ENCODE results near the gene PRR23E. TPM values are rescaled to one million over a fixed set of nuclear protein-coding genes. Genes with fewer than 3 reads are reported as not detected.

PRR23E gene
- total RNA-seq, 1 donor, result not detected

- TF ChIP-seq CTCF (IDR thresholded peaks at IDR 0.05; ENCODE audit: insufficient read depth, low read depth, low read length), result no peak
- no peak overlapping the region for H3K4me3 ChIP-seq (ENCODE audit: low read depth, low read length)
- DNase-seq (ENCODE audit: low read depth), result no peak
These were observed 9.8 kb upstream of the PRR23E start for GRCh38 chr3:127182848-127183714.

GRCh38 chr3:127183931-127184869 is 8.7 kb upstream of the PRR23E start:
- H3K4me3 ChIP-seq (ENCODE audit: low read depth, low read length), result no peak overlapping the region
- DNase-seq (ENCODE audit: low read depth), result no peak

GRCh38 chr3:127184870-127185216 is 8.1 kb upstream of the PRR23E start:
- H3K4me3 ChIP-seq (ENCODE audit: low read depth, low read length), result no peak overlapping the region
- no peak for DNase-seq (ENCODE audit: low read depth)
- no peak for TF ChIP-seq CTCF (IDR thresholded peaks at IDR 0.05; ENCODE audit: insufficient read depth, low read depth, low read length)

More at GRCh38 chr3:127183931-127184869, 8.7 kb upstream of the PRR23E start:
- TF ChIP-seq CTCF (IDR thresholded peaks at IDR 0.05; ENCODE audit: insufficient read depth, low read depth, low read length), result no peak

GRCh38 chr3:127185268-127185667 is 7.7 kb upstream of the PRR23E start:
- no peak for TF ChIP-seq CTCF (IDR thresholded peaks at IDR 0.05; ENCODE audit: insufficient read depth, low read depth, low read length)
- no peak overlapping the region for H3K4me3 ChIP-seq (ENCODE audit: low read depth, low read length)
- DNase-seq (ENCODE audit: low read depth), result no peak

DNA sequence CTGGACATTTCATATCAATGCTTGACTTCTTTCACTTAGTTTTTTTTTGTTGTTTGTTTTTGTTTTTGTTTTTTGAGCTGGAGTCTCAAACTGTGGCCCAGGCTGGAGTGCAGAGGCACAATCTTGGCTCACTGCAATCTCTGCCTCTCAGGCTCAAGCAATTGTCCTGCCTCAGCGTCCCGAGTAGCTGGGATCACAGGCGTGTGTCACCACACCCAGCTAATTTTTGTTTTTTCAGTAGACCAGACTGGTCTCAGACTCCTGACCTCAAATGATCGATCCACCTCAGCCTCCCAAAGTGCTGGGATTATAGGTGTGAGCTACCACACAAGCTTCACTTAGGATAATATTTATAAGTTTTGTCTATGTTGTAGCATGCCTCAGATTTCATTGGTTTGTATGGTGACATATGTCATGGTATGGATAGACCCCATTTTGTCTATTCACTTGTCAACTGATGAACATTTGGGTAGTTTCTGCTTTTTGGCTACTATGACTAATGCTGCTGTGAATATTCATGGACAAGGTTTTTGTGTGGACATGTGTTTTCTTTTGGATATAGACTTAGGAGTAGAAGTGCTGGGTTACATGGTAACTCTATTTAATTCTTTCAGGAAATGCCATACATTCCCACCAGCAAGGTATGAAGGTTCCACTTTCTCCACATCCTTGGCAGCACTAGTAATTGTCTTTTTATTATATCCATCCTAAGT is 6.8 kb upstream of the PRR23E start:
- DNase-seq (ENCODE audit: low read depth), result no peak
- H3K4me3 ChIP-seq (ENCODE audit: low read depth, low read length), result no peak overlapping the region
- TF ChIP-seq CTCF (IDR thresholded peaks at IDR 0.05; ENCODE audit: insufficient read depth, low read depth, low read length), result no peak

GRCh38 chr3:127187316-127187715 is 5.6 kb upstream of the PRR23E start:
- DNase-seq (ENCODE audit: low read depth), result no peak
- H3K4me3 ChIP-seq (ENCODE audit: low read depth, low read length), result no peak overlapping the region
- TF ChIP-seq CTCF (IDR thresholded peaks at IDR 0.05; ENCODE audit: insufficient read depth, low read depth, low read length), result no peak

All from fibroblast of villous mesenchyme (primary cell).